Panc1 (cell line): ENCODE data around the gene ASPSCR1. TPM values are rescaled to one million over a fixed set of nuclear protein-coding genes. Genes with fewer than 3 reads are reported as not detected.

Source experiments
- ATAC-seq: fragments of 200-7000 bp; cut with Tn5 transposase; 2 replicates; pipeline ENCODE4 v1.9.1; 2020; ENCODE audit warnings: mild to moderate bottlenecking, moderate library complexity
- BruUV-seq: library from RNA; stranded (reverse); fragments of 400-500 nt; replicated peaks from 2 replicates; lab custom pipeline; 2021; lab: Mats Ljungman, UMichigan
- CTCF ChIA-PET: fragments of 300-600 bp; sonication (Branson Sonifier 250); formaldehyde crosslinking; loops from one replicate; lab custom pipeline; 2022; ENCODE audit warnings: antibody characterized with exemption; lab: Charles Lee
- POLR2A ChIA-PET: fragments of 300-600 bp; sonication (Branson Sonifier 250); formaldehyde crosslinking; loops from one replicate; lab custom pipeline; 2022; ENCODE audit warnings: antibody characterized with exemption; lab: Charles Lee
- DNase-seq: peaks from one replicate; pipeline ENCODE4 v3.0.0-alpha.2; 2010; ENCODE audit warnings: low read depth, low spot score
- H3K27ac ChIP-seq: 2 replicates; pipeline ENCODE4 v1.5.1; 2011; ENCODE audit warnings: mild to moderate bottlenecking, low read length, inconsistent platforms
- H3K27me3 ChIP-seq: fragments of 200-500 bp; sonication (Bioruptor generic); 2 replicates; pipeline ENCODE4 v1.6.0; 2014; ENCODE audit warnings: low read length, inconsistent platforms; ENCODE audit not compliant: control insufficient read depth, insufficient read depth
- H3K36me3 ChIP-seq: fragments of 200-500 bp; sonication (Bioruptor generic); 2 replicates; pipeline ENCODE4 v1.5.1; 2014; ENCODE audit warnings: inconsistent platforms, mild to moderate bottlenecking, low read length, moderate library complexity; ENCODE audit not compliant: control insufficient read depth, insufficient read depth
- H3K4me1 ChIP-seq: 2 replicates; pipeline ENCODE4 v1.5.1; 2011; ENCODE audit warnings: inconsistent platforms, mild to moderate bottlenecking, low read length, moderate library complexity; ENCODE audit not compliant: control insufficient read depth, insufficient read depth
- H3K4me3 ChIP-seq, 2 experiments: 2 replicates each; pipeline ENCODE4 v1.5.1; 2011 to 2012; ENCODE audit warnings: low read depth in 2 of 2, low read length in 2 of 2, mild to moderate bottlenecking in 2 of 2, inconsistent platforms in 1 of 2, moderate library complexity in 1 of 2
- H3K9me3 ChIP-seq: fragments of 200-500 bp; sonication (Bioruptor generic); 2 replicates; pipeline ENCODE4 v1.5.1; 2014; ENCODE audit warnings: low read depth, mild to moderate bottlenecking, inconsistent platforms, low read length, moderate library complexity; ENCODE audit not compliant: control insufficient read depth, insufficient read depth
- CTCF ChIP-seq: fragments of 450-650 bp; IDR thresholded peaks from 2 replicates; pipeline ENCODE4 v1.5.1; 2017; ENCODE audit warnings: mild to moderate bottlenecking
- POLR2AphosphoS5 ChIP-seq: IDR thresholded peaks from 2 replicates; pipeline ENCODE4 v1.6.1; 2012; ENCODE audit warnings: mild to moderate bottlenecking, low read depth, low read length, moderate library complexity
- SIN3A ChIP-seq: IDR thresholded peaks from 2 replicates; pipeline ENCODE4 v1.6.1; 2012; ENCODE audit warnings: low read depth, mild to moderate bottlenecking, low read length, moderate library complexity, borderline replicate concordance; ENCODE audit not compliant: insufficient read depth
- TCF7L2 ChIP-seq: IDR thresholded peaks from 2 replicates; pipeline ENCODE4 v1.6.1; 2011; ENCODE audit warnings: mild to moderate bottlenecking, low read depth, low read length, inconsistent platforms
- in situ Hi-C: cut with HindIII; loops from 2 replicates; pipeline ENCODE4 v1.10.0; 2016; ENCODE audit warnings: low sequenced_read_pairs, low pct_unique_long_range_greater_than_20kb
- intact Hi-C: fragments of 100-400 bp; cut with micrococcal nuclease; formaldehyde crosslinking; loops from one replicate; pipeline ENCODE4 v1.10.0; 2022; ENCODE audit not compliant: unreplicated experiment
- total RNA-seq: library from RNA; stranded (reverse); gene quantifications from one replicate; pipeline ENCODE4 v1.2.1, GENCODE V29; 2021; ENCODE audit not compliant: unreplicated experiment
- TF ChIP-seq, protein P1 (sequence below), 2 experiments: IDR thresholded peaks; 2 replicates each; pipeline ENCODE4 v1.6.1; 2011 to 2012; ENCODE audit warnings: low read depth in 2 of 2, control low read depth in 1 of 2, low read length in 1 of 2, mild to moderate bottlenecking in 1 of 2, moderate library complexity in 1 of 2; ENCODE audit not compliant: insufficient read depth in 1 of 2

The ASPSCR1 gene
- total RNA-seq, 1 experiment from 2014 or later, result 64.7 TPM

DNA sequence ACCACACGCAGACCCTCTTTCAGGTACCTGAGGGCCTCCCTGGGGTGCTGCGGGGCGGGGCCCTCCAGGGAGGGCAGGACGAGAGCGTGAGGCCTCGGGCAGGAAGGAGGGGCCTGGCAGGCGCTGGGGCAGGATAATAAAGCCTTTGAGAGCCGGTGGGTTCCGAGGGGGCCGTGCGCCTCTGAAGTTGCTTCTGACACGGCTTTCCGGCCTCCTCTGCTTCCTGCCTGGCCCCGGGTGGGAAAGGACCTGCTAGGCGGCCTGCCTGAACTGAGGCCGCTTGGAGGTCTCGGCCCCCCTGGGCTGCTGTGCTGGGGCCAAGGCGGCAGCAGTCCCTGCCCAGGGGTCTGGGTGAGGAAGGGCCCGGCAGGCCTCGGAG is 34.8 kb downstream of the ASPSCR1 start:
- no peaks in the 10 kb centered on the region for H3K9me3 ChIP-seq
- H3K4me1 ChIP-seq, result peaks cover 9% of the 10 kb centered on the region
- ATAC-seq (no peak), DNase-seq (no peak)
- in situ Hi-C loops (no loop called here), intact Hi-C loops (no loop called here)
- no TSS peak for BruUV-seq
- no peaks in the 10 kb centered on the region for H3K27me3 ChIP-seq
- TF ChIP-seq CTCF, result no peak
- TF ChIP-seq, protein P1, sequence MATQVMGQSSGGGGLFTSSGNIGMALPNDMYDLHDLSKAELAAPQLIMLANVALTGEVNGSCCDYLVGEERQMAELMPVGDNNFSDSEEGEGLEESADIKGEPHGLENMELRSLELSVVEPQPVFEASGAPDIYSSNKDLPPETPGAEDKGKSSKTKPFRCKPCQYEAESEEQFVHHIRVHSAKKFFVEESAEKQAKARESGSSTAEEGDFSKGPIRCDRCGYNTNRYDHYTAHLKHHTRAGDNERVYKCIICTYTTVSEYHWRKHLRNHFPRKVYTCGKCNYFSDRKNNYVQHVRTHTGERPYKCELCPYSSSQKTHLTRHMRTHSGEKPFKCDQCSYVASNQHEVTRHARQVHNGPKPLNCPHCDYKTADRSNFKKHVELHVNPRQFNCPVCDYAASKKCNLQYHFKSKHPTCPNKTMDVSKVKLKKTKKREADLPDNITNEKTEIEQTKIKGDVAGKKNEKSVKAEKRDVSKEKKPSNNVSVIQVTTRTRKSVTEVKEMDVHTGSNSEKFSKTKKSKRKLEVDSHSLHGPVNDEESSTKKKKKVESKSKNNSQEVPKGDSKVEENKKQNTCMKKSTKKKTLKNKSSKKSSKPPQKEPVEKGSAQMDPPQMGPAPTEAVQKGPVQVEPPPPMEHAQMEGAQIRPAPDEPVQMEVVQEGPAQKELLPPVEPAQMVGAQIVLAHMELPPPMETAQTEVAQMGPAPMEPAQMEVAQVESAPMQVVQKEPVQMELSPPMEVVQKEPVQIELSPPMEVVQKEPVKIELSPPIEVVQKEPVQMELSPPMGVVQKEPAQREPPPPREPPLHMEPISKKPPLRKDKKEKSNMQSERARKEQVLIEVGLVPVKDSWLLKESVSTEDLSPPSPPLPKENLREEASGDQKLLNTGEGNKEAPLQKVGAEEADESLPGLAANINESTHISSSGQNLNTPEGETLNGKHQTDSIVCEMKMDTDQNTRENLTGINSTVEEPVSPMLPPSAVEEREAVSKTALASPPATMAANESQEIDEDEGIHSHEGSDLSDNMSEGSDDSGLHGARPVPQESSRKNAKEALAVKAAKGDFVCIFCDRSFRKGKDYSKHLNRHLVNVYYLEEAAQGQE (IDR thresholded peaks at IDR 0.05; ENCODE audit: insufficient read depth in 1 of 2, low read depth in 2 of 2, low read length in 1 of 2), result no peak
- TF ChIP-seq TCF7L2, result no peak
- TF ChIP-seq POLR2AphosphoS5, result no peak
- no peak for TF ChIP-seq SIN3A
- CTCF ChIA-PET, result no interaction called here
- no peak overlapping the region for H3K27ac ChIP-seq
- POLR2A ChIA-PET, result interaction anchor here (0.5 to 0.7 kb wide), 2 partner anchors 86 to 297 kb away, joined by 3 read pairs; no protein-coding TSS in a partner anchor
- H3K36me3 ChIP-seq, result no peaks in the 10 kb centered on the region
- H3K4me3 ChIP-seq, result no peak overlapping the region

- in situ Hi-C loops (no loop called here), intact Hi-C loops (no loop called here)
- ChIA-PET POLR2A (interaction anchor here (0.5 to 0.7 kb wide), 3 partner anchors 87 to 297 kb away, joined by 3 read pairs; no protein-coding TSS in a partner anchor), CTCF (no interaction called here)
- TF ChIP-seq CTCF, result no peak
- TF ChIP-seq, protein P1 (IDR thresholded peaks at IDR 0.05; ENCODE audit: insufficient read depth in 1 of 2, low read depth in 2 of 2, low read length in 1 of 2), result no peak
- TF ChIP-seq POLR2AphosphoS5, result no peak
- no peak; the same call in 1 of the 2 replicates for TF ChIP-seq TCF7L2
- no peak for TF ChIP-seq SIN3A
- Histone ChIP-seq H3K4me1 (peaks cover 10% of the 10 kb centered on the region), H3K36me3 (no peaks in the 10 kb centered on the region), H3K27ac (no peak overlapping the region), H3K4me3 (no peak overlapping the region), H3K9me3 (no peaks in the 10 kb centered on the region), H3K27me3 (no peaks in the 10 kb centered on the region)
- no TSS peak for BruUV-seq
- DNase-seq (no peak), ATAC-seq (peak; percentile 6; the same call in 1 of the 2 replicates)
These were observed 35.3 kb downstream of the ASPSCR1 start for GRCh38 chr17:82012640-82013295.
